ENCODE measurements around the gene RNF217.

Gene RNF217

GRCh38 chr6:124928851-124929250 is 33.4 kb upstream of the RNF217 start:
- TF ChIP-seq CTCF (IDR thresholded peaks at IDR 0.05; ENCODE audit: borderline replicate concordance, insufficient read depth, low read depth, low read length): no peak
- no peak overlapping the region for H3K4me3 ChIP-seq (ENCODE audit: low read depth, low read length)

- H3K4me3 ChIP-seq (ENCODE audit: low read depth, low read length): no peak overlapping the region
- no peak for TF ChIP-seq CTCF (IDR thresholded peaks at IDR 0.05; ENCODE audit: borderline replicate concordance, insufficient read depth, low read depth, low read length)
These were observed 24.6 kb upstream of the RNF217 start for GRCh38 chr6:124937645-124938044.

GRCh38 chr6:124941259-124941658 is 21.0 kb upstream of the RNF217 start:
- H3K4me3 ChIP-seq (ENCODE audit: low read depth, low read length): no peak overlapping the region
- TF ChIP-seq CTCF (IDR thresholded peaks at IDR 0.05; ENCODE audit: borderline replicate concordance, insufficient read depth, low read depth, low read length): no peak

DNA sequence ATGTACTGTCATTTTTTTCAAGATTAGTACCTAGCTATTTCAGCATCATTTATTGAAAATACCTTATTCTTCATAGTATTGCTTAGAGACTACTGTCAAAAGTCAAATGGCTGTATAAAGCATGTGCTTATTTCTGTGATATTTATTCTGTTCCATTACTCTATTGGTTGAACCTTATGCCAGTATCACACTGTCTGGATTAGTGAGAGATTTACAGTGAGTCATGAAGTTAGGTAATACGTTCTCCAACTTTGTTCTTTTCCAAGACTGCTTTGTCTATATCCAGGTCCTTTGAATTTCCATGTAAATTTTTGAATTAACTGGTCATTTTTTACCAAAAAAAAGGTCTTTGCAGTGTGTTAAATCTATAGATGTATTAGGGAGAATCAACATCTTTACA is 18.6 kb upstream of the RNF217 start:
- no peak for TF ChIP-seq CTCF (IDR thresholded peaks at IDR 0.05; ENCODE audit: borderline replicate concordance, insufficient read depth, low read depth, low read length)
- H3K4me3 ChIP-seq (ENCODE audit: low read depth, low read length): no peak overlapping the region

GRCh38 chr6:124947971-124948451 is 14.2 kb upstream of the RNF217 start:
- H3K4me3 ChIP-seq (ENCODE audit: low read depth, low read length): no peak overlapping the region
- no peak for TF ChIP-seq CTCF (IDR thresholded peaks at IDR 0.05; ENCODE audit: borderline replicate concordance, insufficient read depth, low read depth, low read length)

GRCh38 chr6:124949706-124950105 is 12.5 kb upstream of the RNF217 start:
- no peak overlapping the region for H3K4me3 ChIP-seq (ENCODE audit: low read depth, low read length)
- no peak for TF ChIP-seq CTCF (IDR thresholded peaks at IDR 0.05; ENCODE audit: borderline replicate concordance, insufficient read depth, low read depth, low read length)

DNA sequence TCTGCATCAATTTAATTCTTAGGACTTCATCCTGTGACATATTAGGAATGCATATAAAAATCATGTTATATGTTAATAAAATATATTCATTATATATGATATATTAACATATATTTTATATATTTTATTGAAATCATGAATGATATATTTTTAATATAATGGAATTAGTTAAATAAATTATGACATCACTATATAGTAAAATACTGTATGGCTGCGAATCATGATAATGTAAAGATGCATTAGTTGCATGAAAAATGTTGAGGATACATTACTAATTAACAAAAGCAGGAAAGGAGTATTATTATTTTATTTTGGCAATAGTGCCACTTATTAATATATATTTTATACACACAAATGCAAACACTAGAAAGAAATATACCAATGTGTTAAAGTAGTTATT is 8.4 kb upstream of the RNF217 start:
- no peak overlapping the region for H3K4me3 ChIP-seq (ENCODE audit: low read depth, low read length)
- no peak for TF ChIP-seq CTCF (IDR thresholded peaks at IDR 0.05; ENCODE audit: borderline replicate concordance, insufficient read depth, low read depth, low read length)

Data from GM12875 (cell line).